Measurements from ENCODE around the gene FILIP1L. TPM values are rescaled to one million over a fixed set of nuclear protein-coding genes. Genes with fewer than 3 reads are reported as not detected.

Gene FILIP1L
- total RNA-seq, 1 donor from 2014 or later = 21.6 TPM

DNA sequence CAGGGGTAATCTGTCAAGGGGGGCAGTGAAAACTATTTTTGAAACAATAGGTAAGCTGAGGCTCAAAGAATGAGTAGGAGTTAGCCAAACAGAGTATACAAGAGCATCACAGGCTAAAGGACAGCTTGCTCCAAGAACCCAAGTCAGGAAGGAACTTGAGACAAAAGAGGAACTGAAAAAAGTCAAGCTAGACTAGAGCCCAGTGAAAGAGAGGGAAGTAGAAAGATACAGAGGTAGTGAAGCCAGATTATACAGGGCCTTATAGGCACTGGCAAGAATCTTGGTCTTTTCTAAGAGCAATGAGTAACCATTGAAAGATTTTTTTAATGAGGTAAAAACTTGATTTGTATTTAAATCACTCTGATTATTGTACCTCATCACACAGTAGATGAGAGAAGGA lies 69.9 kb downstream of the FILIP1L start:
- DNase-seq (ENCODE audit: low read depth, low spot score) = no peak

DNA sequence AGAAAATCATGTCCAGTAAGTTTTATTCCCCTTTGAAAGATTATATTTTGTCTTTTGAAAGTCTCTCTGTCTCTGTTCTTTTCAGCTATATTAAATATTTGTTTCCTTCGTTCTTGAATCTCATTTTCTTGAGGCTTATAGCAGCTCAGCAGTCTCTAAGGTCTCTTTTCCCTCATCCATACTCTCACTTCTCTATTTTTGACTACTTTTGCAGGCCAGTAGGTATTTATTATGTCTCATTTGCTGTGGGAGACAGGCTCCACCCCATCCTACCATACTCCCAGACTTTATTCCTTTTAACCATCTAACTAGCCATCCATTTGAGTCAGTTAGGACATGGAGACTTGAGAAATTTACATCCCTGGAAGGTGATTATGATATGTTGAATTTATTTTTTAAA lies 71.0 kb downstream of the FILIP1L start:
- DNase-seq (ENCODE audit: low read depth, low spot score) = no peak

DNA sequence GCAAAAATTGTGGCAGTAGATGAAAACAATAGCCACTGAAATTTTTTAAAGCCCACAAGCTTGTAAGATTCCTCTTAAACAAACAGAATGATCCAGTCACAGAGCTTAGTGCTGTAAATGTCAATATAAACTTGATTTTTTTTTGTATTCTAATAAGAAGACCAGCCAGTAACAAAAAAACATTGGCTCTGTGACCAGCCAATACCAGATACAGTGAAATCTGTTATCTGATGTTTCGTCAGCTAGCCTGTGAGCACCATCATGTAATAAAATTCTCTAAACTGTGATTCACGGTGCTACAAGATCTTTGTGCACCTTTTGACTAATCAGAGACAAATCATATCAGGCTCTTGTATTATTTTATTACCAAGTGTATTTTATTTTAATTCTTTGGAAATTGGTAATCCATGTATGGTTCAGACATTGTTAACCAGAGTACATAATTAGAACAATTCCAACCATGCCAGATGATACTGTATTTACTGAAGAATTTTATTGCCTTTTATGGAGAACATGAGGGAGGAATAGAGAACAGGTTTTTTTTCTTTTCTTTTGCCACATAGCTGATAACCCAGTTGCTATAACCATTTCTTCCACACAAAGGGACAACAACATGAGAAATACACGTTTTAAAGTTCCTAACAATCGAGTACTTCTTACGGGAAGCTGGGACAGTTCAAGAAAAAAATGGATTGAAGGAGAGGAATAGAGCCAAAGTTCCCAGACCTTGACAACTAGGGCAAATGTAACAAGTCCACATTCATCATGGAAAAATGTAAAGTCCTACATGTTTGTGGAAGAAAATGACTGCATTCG lies 71.9 kb downstream of the FILIP1L start:
- peak; percentile 82 for DNase-seq (ENCODE audit: low read depth, low spot score)

DNA sequence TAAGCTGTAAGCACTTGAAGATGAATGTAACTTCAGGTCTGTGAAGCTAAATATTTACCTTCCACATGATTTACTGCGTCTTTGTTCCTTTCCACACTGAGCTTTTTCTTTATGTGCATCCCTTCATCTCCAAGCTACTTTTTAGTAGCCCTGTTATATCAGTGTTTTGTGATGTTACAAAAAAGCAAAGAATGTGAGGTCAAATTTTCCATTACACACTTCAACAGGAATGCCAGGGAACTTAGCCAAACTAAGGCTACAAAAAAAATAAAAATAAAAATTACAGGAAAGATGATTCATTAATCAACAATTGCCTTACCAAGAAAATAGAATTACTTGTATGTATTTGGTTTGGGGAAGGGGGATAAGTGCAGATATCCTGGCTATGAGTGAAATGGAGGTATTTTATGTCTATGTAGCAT lies 73.0 kb downstream of the FILIP1L start:
- peak; percentile 82 for DNase-seq (ENCODE audit: low read depth, low spot score)

DNA sequence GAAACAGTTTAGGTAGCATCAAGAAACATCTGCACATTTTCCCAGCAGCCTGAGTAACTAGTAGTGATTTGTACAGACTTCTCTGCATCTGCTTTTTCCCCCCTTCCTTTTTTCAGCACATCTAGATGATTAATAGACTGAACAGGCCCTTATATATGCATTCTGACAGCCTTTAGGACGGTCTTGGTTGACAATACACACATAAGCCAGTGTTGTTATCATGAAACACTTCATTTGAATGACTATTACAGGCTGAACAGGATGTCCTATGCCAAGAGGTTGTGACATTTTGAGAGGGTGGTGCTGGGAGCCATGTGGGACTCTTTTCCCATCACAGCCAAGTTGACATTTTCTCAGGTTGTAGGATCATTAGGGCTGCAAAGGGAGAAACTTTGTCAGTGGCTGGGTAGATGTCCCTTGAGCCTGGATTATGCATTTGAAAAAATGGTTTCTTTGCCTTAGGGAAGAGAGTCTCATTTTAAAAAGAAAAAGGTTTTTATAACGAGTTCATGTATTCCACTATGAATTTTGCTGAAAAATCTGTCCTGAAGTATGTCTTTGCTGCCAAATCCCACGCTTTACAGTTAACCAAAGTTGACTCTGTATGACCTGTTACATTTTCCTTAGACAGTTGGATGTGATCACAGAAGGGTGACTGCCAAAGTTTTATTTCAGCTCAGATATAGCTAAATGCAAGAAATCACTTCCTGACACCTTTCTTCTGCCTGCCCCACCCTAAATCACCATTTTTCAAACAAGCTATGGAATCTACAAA lies 73.7 kb downstream of the FILIP1L start:
- no peak for DNase-seq (ENCODE audit: low read depth, low spot score)

DNA sequence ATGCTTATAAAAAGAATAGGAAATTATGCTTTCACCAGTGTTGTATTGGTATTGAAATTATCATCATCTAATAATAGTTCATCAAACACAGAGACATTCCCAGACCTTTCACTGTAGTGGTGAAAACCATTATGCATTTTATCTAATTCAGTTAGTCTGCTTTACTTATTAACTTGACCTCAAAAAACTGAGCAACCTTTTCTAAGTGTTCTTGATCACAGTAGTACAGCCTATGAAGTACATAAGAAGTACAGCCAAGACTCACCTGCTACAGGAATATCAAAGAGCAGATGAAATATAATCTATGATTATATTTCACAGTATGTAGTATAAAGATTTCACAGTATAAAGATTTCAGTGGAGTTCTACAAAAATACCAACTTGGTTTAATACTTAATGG lies 75.2 kb downstream of the FILIP1L start:
- no peak for DNase-seq (ENCODE audit: low read depth, low spot score)

DNA sequence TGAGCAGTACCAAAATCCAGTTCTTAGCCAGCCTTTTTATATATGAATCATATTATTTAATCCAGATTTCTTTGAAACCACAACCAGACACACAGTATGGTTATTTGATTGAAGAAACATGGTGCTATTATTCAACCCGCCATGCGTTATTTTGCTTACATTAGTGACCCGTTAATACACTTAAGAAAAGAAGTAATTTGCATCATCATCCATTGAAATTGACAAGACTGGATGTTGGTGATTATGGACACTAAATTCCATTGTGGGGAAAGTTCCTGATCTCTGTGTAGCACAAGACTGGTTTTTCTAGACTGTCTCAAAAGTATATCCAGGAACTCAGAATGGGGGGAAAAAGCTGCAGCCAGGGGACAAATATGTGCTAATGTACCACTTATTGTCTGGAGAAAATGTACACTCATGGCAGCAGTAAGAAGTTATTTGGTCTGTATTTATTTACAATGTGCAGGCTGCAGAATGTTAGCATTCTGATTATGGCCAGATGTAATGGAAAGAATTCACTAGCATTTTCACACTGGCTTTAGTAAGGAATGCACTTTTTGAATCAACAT lies 80.3 kb downstream of the FILIP1L start:
- DNase-seq (ENCODE audit: low read depth, low spot score) = no peak

DNA sequence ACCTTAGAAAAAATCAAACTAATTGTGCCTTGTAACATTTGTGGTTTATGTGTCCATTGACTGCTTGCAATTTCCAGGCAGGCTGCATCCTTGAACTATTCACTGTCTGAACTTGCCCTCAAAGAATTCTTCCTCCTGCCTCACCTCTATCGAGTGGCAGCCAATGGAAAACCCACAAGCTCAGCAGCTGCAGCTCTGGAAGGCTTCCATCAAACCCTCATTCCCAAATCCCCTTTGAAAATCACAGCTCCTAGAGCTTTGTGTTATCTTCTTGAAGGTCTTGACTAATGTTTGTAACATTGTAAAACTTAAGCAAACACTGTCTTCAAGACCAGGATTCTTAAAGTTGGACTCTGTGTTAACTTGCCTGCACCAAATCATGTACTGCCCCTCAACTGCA lies 81.1 kb downstream of the FILIP1L start:
- no peak for DNase-seq (ENCODE audit: low read depth, low spot score)

DNA sequence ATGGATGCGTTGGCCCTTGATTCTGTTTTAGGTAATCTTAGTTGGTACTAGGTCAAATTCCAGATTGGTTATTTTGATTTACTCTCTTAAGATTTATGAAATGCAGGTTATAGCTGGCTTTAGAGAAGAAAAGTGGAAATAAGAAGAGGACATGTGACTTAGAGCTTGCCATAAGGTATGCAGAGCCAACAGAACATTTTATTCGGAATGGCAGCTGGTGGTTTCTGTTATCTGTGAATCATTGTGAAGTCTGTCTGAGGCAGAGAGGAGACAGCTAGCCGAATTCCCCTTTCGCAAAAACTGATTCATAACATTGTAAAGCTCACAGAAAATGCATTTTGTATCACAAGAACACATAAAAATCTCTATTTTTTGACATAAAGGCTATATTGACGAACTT lies 82.1 kb downstream of the FILIP1L start:
- peak; percentile 37 for DNase-seq (ENCODE audit: low read depth, low spot score)

DNA sequence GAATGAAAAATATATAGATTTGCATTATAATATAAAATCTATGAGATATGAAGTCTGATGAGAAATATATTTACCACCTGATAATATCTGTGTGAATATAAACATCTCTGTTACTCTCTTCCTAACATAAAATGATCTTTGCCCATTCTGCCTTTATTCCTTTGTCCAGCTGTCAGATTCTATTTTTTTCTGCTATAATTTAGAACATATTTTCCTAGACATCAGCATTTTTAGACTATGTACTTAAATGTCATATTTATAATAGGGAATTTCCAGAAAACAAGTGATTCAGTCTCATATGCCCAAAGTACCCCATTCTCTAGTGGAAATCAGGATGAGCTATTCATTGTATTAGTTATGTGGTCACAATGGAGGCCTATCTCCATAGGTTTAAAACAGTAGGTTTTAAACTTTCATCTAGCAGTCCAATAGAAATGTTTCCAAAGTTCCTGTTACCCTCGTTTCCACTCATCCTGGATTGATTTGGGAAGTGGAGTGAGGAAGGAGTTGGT lies 83.3 kb downstream of the FILIP1L start:
- DNase-seq (ENCODE audit: low read depth, low spot score) = no peak

DNA sequence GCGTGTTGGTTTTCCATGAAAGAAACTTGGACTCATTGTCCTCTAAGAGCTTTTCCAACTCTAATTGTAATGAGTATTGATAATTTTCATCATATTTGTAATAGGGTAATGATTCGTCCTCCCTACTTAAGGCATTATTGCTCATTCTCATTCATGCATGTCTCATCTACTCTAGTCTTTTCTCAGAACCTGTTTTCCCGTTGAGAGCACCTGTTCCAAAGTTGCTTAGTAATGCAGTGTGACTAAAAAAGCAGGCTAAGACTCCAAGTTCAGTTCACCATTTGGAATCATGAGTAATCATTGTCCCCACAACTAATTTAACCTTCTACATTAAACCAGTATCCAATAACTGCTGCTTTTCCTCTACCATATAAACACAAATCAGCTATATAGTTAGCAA lies 84.0 kb downstream of the FILIP1L start:
- no peak for DNase-seq (ENCODE audit: low read depth, low spot score)

DNA sequence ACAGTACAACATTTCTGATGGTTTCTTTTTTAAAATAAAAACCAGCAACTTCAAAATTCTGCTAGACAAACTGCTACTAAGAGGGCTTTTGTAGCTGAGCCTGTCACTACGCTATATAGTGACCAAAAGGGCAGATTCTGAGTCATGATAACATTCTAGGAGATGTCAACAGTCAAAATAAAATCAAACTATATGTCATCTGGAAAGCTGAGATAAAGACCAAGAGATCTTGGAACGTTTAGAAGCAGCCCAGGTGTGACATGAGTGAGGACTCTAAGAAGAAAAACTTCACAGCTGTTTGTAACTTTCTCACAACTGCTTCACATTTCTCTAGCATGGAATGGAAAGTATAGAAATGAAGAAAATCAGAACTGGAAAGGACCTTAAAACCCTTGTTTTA lies 84.6 kb downstream of the FILIP1L start:
- DNase-seq (ENCODE audit: low read depth, low spot score) = no peak

DNA sequence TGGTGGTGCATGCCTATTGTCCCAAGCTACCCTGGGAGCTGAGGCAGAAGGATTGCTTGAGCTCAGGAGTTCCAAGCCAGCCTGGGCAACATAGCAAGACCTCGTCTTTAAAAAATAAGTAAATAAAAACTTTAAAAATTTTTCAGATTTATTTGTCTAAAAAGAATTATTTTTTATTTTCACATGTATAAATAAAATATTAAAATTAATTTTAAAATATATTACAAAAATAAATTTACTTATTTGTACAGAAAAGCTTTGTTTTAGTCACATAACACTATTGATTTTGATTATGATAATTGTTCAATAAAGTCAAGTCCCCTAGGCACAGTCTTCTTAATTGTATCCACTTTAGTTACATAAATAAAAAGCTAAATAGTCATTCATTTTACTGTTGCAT lies 85.2 kb downstream of the FILIP1L start:
- DNase-seq (ENCODE audit: low read depth, low spot score) = no peak

DNA sequence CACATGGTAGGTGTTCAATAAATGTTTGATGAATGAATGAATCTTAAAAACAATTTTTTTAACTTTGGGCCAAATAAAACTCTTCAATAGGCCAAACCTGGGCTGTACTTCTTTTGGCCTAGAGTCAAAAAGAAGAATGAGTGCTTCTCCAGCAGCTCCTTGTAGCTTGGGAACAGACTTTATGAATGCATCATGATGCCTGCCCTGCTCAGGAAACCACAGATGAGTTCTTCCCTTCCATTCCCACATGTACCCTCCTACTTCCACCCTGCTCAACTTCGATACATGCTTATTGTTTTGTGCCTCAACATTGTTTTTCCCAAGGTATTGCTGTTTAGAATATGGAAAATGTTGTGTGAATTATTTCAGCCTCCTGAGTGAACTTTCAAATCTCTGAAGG lies 87.0 kb downstream of the FILIP1L start:
- DNase-seq (ENCODE audit: low read depth, low spot score) = no peak

DNA sequence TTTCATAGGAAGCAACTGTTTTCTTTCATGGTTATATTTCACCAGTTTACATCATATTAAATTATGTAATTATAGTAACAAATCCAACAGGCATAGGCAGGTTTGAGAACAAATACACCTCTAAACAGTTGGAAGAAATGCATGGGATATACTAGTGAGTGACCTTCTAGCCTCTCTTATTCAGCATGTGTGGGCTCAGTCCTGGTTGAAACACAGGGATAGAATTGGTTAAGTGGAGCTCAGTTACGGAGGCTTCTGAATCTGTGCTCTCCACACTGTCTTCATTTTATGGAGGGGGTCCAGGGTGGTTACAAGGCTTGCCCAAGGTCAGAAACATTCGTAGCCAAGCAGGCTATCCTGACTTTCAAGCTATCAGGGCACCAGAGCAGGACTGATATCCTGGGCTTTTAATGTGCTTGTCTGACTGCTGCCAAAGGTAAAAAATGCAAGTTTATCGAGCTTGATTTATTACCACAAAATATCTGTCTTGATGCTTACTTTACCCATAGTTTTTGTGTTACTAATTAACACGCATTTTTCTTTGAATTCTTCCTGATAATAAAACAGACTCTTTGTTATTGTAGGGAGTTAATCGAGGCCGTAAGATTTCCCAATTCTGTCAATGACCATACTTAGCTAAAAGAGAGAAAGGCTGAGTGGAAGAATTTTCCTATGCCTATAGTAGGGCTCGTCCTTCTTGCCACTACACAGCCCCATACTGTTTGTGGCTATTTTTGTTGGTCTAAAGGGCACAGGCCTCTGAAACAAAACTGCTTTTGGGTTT lies 89.6 kb downstream of the FILIP1L start:
- DNase-seq (ENCODE audit: low read depth, low spot score) = no peak

DNA sequence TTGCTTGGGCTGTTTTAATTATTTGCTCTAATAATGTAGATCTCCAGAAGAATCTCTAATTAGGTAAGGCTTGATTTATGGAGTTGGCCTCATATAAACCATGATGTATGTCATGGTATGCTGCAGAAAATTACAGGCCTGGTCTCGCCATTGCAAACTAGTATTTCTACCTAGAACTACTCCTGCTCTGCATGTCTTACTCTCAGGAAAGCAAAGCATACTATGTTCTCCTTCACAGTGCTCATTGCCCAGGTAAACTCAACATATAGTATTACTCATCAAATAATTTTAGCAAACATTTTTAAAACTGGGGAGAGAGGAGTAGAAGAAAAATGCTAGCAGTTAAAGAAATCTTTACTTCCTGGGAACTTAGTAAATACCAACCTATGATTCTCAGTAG lies 90.7 kb downstream of the FILIP1L start:
- DNase-seq (ENCODE audit: low read depth, low spot score) = no peak

DNA sequence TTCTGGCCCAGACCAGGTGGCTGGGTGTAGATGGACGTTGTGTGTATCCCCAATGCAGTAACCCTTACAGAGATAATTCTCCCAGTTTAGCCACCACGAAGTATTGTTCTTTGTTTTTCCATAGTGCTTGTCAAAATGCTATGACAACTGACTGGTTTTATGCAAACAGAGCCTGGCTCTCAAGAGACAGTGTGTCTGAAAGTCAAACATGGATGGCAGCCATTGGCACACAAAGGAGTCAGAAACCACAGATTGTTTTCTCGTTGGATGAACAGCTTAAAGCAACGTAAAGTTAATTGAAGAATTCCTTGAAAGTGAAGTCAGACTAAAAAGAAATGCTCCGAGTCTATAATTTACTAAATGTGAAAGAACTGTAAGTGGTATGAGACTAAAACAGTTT lies 91.2 kb downstream of the FILIP1L start:
- DNase-seq (ENCODE audit: low read depth, low spot score) = no peak

DNA sequence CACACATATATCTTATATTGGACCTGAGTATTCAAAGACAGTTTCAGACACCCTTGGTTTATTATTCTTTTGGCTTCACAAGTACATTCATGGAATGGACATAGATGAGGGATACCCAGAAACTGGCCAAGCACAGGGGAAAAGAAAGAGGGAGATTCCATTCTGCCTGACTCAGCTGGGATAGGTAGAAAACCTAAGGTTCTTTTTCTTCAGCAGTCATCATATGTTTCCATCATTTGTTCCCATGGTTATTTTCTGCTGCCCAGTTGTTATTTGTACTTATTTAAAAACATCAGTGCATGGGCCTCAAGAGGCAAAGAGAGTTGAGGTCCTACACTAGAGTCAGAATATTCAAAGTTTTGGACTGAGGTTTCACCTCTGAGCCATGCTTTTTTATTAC lies 91.8 kb downstream of the FILIP1L start:
- no peak for DNase-seq (ENCODE audit: low read depth, low spot score)

DNA sequence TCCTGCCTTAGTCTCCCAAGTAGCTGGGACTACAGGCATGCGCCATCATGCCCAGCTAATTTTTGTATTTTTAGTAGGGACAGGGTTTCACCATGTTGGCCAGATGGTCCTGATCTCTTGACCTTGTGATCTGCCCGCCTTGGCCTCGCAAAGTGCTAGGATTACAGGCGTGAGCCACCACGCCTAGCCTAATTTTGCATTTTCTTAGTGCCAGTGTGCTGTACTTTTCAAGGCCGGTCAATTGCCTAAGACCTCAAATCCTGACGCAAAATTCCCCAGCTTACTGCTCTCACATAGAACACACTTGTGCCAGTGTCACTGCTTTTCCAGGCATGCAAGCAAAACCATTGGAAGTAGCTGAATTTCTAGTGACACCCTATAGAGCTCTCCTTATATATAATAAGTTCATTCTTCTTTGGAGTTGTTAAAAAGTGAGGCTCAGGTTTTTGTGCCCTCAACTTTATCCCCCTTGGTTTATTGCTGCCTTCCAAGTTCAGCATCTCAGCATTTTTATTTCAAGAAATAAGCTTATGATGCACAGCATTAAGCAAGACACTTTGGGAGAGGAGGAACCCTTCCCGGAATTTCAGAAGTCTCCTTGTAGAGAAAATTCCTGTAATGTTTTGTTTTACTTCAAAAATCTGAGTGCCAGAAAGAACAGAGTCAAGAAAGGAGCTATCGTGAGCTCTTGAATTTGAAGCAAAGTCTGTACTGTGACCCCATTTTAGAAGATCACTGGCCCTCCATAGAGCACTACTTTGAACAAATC lies 93.2 kb downstream of the FILIP1L start:
- no peak for DNase-seq (ENCODE audit: low read depth, low spot score)

DNA sequence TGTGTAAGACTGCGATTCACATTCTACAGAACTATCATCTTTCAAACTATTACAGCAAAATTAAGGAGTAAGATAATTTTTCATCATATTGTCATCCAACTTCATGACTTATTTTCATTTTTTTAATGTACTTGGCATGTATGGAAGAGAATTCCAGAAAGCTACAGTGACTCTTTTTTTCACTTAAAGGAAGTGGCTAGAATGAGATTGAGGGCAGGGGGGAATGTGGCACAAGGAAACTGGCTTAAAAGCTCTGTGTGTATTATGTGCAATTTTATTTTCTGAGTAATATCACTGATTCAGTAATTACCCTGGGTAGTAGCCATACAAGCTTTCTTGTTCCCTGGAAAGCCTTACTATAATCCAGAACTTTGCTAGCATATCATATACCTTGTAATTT lies 94.6 kb downstream of the FILIP1L start:
- no peak for DNase-seq (ENCODE audit: low read depth, low spot score)

DNA sequence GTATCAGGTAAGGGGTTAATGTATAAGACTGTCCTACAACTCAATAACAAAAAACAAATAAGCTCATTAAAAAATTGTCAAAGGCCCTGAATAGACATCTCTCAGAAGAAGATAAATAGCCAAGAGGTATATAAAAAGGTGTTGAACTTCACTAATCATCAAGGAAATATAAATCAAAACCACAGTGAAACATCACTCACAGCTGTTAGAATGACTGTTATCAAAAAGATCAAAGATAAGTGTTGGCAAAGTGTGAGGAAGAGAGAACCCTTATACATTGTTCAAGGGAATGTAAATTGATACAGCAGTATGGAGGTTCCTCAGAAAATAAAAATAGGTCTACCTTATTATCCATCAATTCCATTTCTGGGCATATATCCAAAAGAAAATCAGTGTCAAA lies 95.5 kb downstream of the FILIP1L start:
- no peak for DNase-seq (ENCODE audit: low read depth, low spot score)

Measured in pulmonary artery endothelial cell (primary cell).